WERI-Rb-1 (cell line): Measurements from ENCODE around the gene BMP6.

Source experiments
- DNase-seq: peaks from one replicate; pipeline ENCODE4 v3.0.0-alpha.2; 2020
- H3K27ac ChIP-seq: fragments of 250-450 bp; sonication (Bioruptor Pico); 2 replicates; pipeline ENCODE4 v1.5.1; 2020; ENCODE audit warnings: mild to moderate bottlenecking, moderate library complexity
- H3K27me3 ChIP-seq: fragments of 250-450 bp; sonication (Bioruptor Pico); 2 replicates; pipeline ENCODE4 v1.5.1; 2021; ENCODE audit warnings: mild to moderate bottlenecking, low read depth, moderate library complexity; ENCODE audit not compliant: insufficient read depth, severe bottlenecking
- H3K36me3 ChIP-seq: fragments of 250-450 bp; sonication (Bioruptor Pico); 2 replicates; pipeline ENCODE4 v1.5.1; 2020; ENCODE audit warnings: mild to moderate bottlenecking, moderate library complexity
- H3K4me3 ChIP-seq: 2 replicates; pipeline ENCODE4 v1.5.1; 2011; ENCODE audit warnings: low read depth, mild to moderate bottlenecking, control low read depth, low read length
- H3K9me3 ChIP-seq: fragments of 250-450 bp; sonication (Bioruptor Pico); 2 replicates; pipeline ENCODE4 v1.5.1; 2021; ENCODE audit warnings: mild to moderate bottlenecking, moderate library complexity; ENCODE audit not compliant: severe bottlenecking
- TF ChIP-seq, protein P1 (sequence below): IDR thresholded peaks from 2 replicates; pipeline ENCODE4 v1.5.1; 2011; ENCODE audit warnings: low read depth, mild to moderate bottlenecking, control low read depth, inconsistent platforms, low read length

BMP6 gene

DNA sequence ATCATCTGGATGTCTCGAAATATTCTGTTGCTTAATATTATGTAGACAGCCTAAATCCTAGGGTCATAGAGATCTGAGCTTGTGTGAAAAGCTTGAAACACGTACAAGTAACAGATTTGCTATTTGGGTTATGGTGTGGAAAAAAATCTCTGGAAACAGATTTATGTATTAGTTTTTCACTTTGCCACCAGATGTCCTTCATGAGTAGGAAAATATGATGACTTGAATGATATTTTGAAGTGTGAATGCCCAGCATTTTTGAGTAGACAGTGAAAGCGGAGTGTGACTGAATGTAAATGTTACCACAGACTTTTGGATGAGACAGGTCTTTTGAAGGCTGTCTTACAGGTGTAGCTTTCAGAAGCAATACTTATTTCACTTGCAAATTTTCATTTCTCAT is 4.2 kb upstream of the BMP6 start:
- Histone ChIP-seq H3K9me3 (peaks cover 4% of the 10 kb centered on the region), H3K36me3 (no peaks in the 10 kb centered on the region), H3K4me3 (no peak overlapping the region), H3K27ac (no peak overlapping the region), H3K27me3 (peaks cover 53% of the 10 kb centered on the region)
- TF ChIP-seq, protein P1, sequence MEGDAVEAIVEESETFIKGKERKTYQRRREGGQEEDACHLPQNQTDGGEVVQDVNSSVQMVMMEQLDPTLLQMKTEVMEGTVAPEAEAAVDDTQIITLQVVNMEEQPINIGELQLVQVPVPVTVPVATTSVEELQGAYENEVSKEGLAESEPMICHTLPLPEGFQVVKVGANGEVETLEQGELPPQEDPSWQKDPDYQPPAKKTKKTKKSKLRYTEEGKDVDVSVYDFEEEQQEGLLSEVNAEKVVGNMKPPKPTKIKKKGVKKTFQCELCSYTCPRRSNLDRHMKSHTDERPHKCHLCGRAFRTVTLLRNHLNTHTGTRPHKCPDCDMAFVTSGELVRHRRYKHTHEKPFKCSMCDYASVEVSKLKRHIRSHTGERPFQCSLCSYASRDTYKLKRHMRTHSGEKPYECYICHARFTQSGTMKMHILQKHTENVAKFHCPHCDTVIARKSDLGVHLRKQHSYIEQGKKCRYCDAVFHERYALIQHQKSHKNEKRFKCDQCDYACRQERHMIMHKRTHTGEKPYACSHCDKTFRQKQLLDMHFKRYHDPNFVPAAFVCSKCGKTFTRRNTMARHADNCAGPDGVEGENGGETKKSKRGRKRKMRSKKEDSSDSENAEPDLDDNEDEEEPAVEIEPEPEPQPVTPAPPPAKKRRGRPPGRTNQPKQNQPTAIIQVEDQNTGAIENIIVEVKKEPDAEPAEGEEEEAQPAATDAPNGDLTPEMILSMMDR = no peak
- DNase-seq = no peak

DNA sequence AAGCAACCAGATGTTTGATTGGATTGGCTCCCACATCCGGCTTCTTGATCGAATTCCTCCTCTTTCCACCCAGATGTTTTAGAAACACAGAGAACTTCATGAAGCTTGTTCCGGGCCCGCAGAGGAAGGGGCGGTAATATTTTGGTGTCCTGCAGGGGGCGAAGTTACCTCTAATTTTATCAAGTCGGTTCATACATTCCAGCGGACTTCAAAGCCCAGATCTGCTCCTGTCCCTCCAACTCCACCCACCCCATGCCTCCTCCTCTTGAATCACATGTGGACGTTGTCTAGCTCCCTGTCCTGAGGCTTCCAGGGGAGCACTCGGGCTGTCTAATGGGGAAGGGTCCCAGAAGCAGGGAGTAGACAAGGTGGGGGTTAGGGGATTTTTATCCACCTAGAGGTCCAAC is 2.9 kb upstream of the BMP6 start:
- DNase-seq = peak; percentile 87
- H3K36me3 ChIP-seq = no peaks in the 10 kb centered on the region
- no peaks in the 10 kb centered on the region for H3K9me3 ChIP-seq
- no peak overlapping the region for H3K27ac ChIP-seq
- H3K4me3 ChIP-seq = no peak overlapping the region
- TF ChIP-seq, protein P1 = peak; percentile 75
- H3K27me3 ChIP-seq = peaks cover 64% of the 10 kb centered on the region

DNA sequence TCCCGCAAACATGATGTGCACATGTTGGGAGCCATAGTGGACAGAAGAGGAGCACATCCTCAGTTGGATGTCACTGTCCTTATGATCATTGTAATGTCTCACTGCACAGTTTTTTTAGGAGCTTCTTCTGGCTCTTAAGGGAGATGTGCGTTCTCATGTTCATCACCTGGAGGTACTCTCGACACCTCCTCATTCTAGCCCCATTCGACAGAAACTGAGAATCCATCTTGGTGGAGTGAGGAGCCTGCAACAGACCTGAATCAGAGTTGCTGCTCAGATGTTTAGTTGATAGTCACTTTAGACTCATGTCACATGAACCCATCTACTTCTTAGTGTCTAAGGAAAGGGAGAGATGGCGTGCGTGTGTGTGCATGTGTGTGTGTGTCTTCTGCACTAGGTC is 2.3 kb upstream of the BMP6 start:
- Histone ChIP-seq H3K27ac (no peak overlapping the region), H3K4me3 (no peak overlapping the region), H3K27me3 (peaks cover 69% of the 10 kb centered on the region), H3K36me3 (no peaks in the 10 kb centered on the region), H3K9me3 (no peaks in the 10 kb centered on the region)
- TF ChIP-seq, protein P1 = no peak
- no peak for DNase-seq

DNA sequence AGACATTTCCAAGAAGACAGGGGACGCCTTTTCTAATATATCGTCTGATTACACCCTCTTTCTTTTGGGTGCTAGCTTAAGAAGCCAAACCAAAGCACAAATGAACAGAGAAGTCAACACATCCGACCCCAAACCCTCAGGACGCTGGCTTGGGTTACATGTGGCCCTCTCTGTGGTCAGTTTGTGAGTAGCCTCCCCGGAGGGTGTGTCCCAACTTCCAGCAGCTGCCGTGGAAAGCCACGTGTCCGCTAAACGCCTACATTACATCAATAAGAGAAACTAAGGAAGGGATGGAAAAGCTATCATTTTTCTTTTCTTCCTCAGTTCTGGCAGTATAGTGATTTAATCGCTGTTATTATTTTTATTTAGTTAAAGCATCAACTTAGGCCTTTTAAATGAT is 487 bp upstream of the BMP6 start:
- Histone ChIP-seq H3K27ac (no peak overlapping the region), H3K4me3 (no peak overlapping the region), H3K36me3 (no peaks in the 10 kb centered on the region), H3K27me3 (peaks cover 81% of the 10 kb centered on the region), H3K9me3 (no peaks in the 10 kb centered on the region)
- TF ChIP-seq, protein P1 = no peak
- DNase-seq = no peak

DNA sequence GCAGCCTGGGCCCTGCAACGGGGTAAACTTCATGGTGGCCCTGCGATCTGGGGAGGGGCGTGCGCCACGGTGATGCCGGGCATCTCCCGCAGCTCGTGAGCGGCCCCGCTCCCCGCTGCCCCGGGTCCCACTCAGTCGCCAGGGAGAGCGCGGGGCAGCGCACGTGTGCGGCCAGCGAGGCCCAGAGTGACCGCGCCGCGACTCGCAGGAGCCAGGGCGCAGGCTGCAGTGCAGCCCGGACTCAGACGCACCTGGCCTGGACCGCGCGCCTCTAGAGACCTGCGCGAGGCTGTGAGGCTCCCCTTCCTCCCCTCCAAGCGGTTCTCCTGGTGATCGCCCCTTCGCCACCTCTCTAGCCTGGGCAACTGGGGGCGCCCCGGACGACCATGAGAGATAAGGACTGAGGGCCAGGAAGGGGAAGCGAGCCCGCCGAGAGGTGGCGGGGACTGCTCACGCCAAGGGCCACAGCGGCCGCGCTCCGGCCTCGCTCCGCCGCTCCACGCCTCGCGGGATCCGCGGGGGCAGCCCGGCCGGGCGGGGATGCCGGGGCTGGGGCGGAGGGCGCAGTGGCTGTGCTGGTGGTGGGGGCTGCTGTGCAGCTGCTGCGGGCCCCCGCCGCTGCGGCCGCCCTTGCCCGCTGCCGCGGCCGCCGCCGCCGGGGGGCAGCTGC is 652 bp downstream of the BMP6 start:
- H3K4me3 ChIP-seq = peak overlapping the region; percentile 42
- H3K36me3 ChIP-seq = no peaks in the 10 kb centered on the region
- DNase-seq = peak; percentile 40
- H3K27me3 ChIP-seq = peaks cover 86% of the 10 kb centered on the region
- H3K27ac ChIP-seq = no peak overlapping the region
- TF ChIP-seq, protein P1 = no peak
- no peaks in the 10 kb centered on the region for H3K9me3 ChIP-seq
